Right lobe of liver (tissue), 4 donors: Measurements from ENCODE around the gene SH3RF2.

ENCODE experiments used
- CTCF ChIP-seq, 4 donors: fragments of 200-600 bp in 3 of 4; fragments of 450-650 bp in 1 of 4; IDR thresholded peaks; one replicate each; pipeline versions ENCODE4 v1.5.1 to v1.8.0; 2016 to 2022; ENCODE audit warnings: antibody characterized with exemption in 4 of 4, mild to moderate bottlenecking in 2 of 4
- POLR2A ChIP-seq: fragments of 450-650 bp; IDR thresholded peaks from one replicate; pipeline ENCODE4 v1.6.1; 2017; ENCODE audit warnings: antibody characterized with exemption, mild to moderate bottlenecking
- donor health status: DM: no; HTN: no; CAD: no.
- donor health status: DM: no; HTN: no; CAD: no.
- donor health status: DM: no; HTN: yes; CAD: no.

- TF ChIP-seq CTCF (IDR thresholded peaks at IDR 0.05) (no peak), POLR2A (no peak)
These were observed 113.3 kb downstream of the SH3RF2 start for GRCh38 chr5:146049704-146050026.
